HepG2 (cell line): Measurements from ENCODE around the gene KMT5C. TPM values are rescaled to one million over a fixed set of nuclear protein-coding genes. Genes with fewer than 3 reads are reported as not detected.

ENCODE experiments used
- DMAP1 ChIP-seq: IDR thresholded peaks from 2 replicates; pipeline ENCODE4 v1.6.1; 2016
- DNMT3B ChIP-seq: conservative IDR thresholded peaks from 2 replicates; pipeline ENCODE4 v1.6.1; 2016; ENCODE audit warnings: missing biosample characterization, control low read depth
- ELF1 ChIP-seq: sonication (generic); formaldehyde crosslinking; IDR thresholded peaks from 2 replicates; pipeline ENCODE4 v1.4.0; 2020; ENCODE audit warnings: missing genetic modification reagents
- ELF4 ChIP-seq: sonication (generic); formaldehyde crosslinking; IDR thresholded peaks from 2 replicates; pipeline ENCODE4 v1.5.0; 2020; ENCODE audit warnings: missing genetic modification reagents, mild to moderate bottlenecking, moderate library complexity, borderline replicate concordance
- EP300 ChIP-seq, 3 experiments: sonication (generic) in 1 of 3; formaldehyde crosslinking in 1 of 3; IDR thresholded peaks; 2 replicates each; pipeline versions ENCODE4 v1.5.1 to v1.6.1; 2011 to 2020; ENCODE audit warnings: low read depth in 2 of 3, low read length in 2 of 3, borderline replicate concordance in 1 of 3, improper control_type of control experiment in 1 of 3, mild to moderate bottlenecking in 1 of 3, missing genetic modification reagents in 1 of 3, moderate library complexity in 1 of 3
- KDM5A ChIP-seq: fragments of 200-600 bp; sonication (generic); IDR thresholded peaks from 2 replicates; pipeline ENCODE4 v1.7.0; 2018; ENCODE audit warnings: antibody characterized with exemption, mild to moderate bottlenecking, low read length, borderline replicate concordance
- MEIS2 ChIP-seq: sonication (generic); formaldehyde crosslinking; IDR thresholded peaks from 2 replicates; pipeline ENCODE4 v1.9.0; 2021; ENCODE audit warnings: mild to moderate bottlenecking, missing genetic modification reagents
- NFYC ChIP-seq: IDR thresholded peaks from 2 replicates; pipeline ENCODE4 v1.6.1; 2016; ENCODE audit warnings: missing genetic modification reagents, missing compliant biosample characterization
- NR2C2 ChIP-seq: sonication (generic); formaldehyde crosslinking; IDR thresholded peaks from 2 replicates; pipeline ENCODE4 v1.4.0; 2020; ENCODE audit warnings: missing genetic modification reagents, mild to moderate bottlenecking, moderate library complexity, borderline replicate concordance
- NR2F1 ChIP-seq, 2 experiments: fragments of 450-650 bp in 1 of 2; formaldehyde crosslinking in 1 of 2; IDR thresholded peaks; 2 replicates each; pipeline versions ENCODE4 v1.5.0 to v1.6.1; 2016 to 2020; ENCODE audit warnings: mild to moderate bottlenecking in 1 of 2, missing compliant biosample characterization in 1 of 2, missing genetic modification reagents in 1 of 2, moderate library complexity in 1 of 2
- NR3C1 ChIP-seq: sonication (generic); formaldehyde crosslinking; IDR thresholded peaks from 2 replicates; pipeline ENCODE4 v1.4.0; 2020; ENCODE audit warnings: missing genetic modification reagents
- RARA ChIP-seq: IDR thresholded peaks from 2 replicates; pipeline ENCODE4 v1.6.1; 2016; ENCODE audit warnings: missing genetic modification reagents, missing compliant biosample characterization
- SALL1 ChIP-seq: sonication (generic); formaldehyde crosslinking; IDR thresholded peaks from 2 replicates; pipeline ENCODE4 v1.8.0; 2022; ENCODE audit warnings: mild to moderate bottlenecking, missing genetic modification reagents
- SRSF4 ChIP-seq: fragments of 200-400 bp; formaldehyde crosslinking; IDR thresholded peaks from one replicate; pipeline ENCODE4 v1.6.1; 2018; ENCODE audit warnings: mild to moderate bottlenecking, low read depth, low read length, moderate library complexity; ENCODE audit not compliant: poor library complexity, severe bottlenecking
- SUZ12 ChIP-seq: fragments of 150-350 bp; IDR thresholded peaks from 2 replicates; pipeline ENCODE4 v1.6.1; 2014; ENCODE audit warnings: low read depth, low read length
- ZFP36L2 ChIP-seq: sonication (generic); formaldehyde crosslinking; IDR thresholded peaks from 2 replicates; pipeline ENCODE4 v1.4.0; 2020; ENCODE audit warnings: missing genetic modification reagents
- ZNF10 ChIP-seq: sonication (generic); formaldehyde crosslinking; IDR thresholded peaks from 2 replicates; pipeline ENCODE4 v1.4.0; 2020; ENCODE audit warnings: mild to moderate bottlenecking, low read depth, missing genetic modification reagents, borderline replicate concordance
- ZNF296 ChIP-seq: sonication (generic); formaldehyde crosslinking; conservative IDR thresholded peaks from 2 replicates; pipeline ENCODE4 v1.5.0; 2020; ENCODE audit warnings: mild to moderate bottlenecking, missing genetic modification reagents
- ZNF326 ChIP-seq: sonication (generic); formaldehyde crosslinking; IDR thresholded peaks from 2 replicates; pipeline ENCODE4 v1.4.0; 2020; ENCODE audit warnings: missing genetic modification reagents, borderline replicate concordance
- ZNF34 ChIP-seq: sonication (generic); formaldehyde crosslinking; IDR thresholded peaks from 2 replicates; pipeline ENCODE4 v1.4.0; 2020; ENCODE audit warnings: mild to moderate bottlenecking, missing genetic modification reagents, borderline replicate concordance
- ZNF616 ChIP-seq: sonication (generic); formaldehyde crosslinking; IDR thresholded peaks from 2 replicates; pipeline ENCODE4 v1.5.0; 2020; ENCODE audit warnings: low read depth, mild to moderate bottlenecking, missing genetic modification reagents
- ZNF724P ChIP-seq: sonication (generic); formaldehyde crosslinking; IDR thresholded peaks from 2 replicates; pipeline ENCODE4 v1.8.0; 2022; ENCODE audit warnings: missing genetic modification reagents, borderline replicate concordance
- ZSCAN9 ChIP-seq: IDR thresholded peaks from 2 replicates; pipeline ENCODE4 v1.6.1; 2016; ENCODE audit warnings: borderline replicate concordance
- polyA plus RNA-seq, 8 experiments: library from polyadenylated mRNA; depleted of rRNA in 3 of 8; stranded (reverse) in 7 of 8; unstranded in 1 of 8; fragments of >200 nt; fragmentation: Illumina TruSeq in 4 of 8; extraction: Trizol in 4 of 8; gene quantifications; 2 replicates each; pipeline versions ENCODE4 v1.2.1 to v1.2.3, GENCODE V29; 2011 to 2016; ENCODE audit warnings: low read depth in 4 of 8, missing spikeins in 1 of 8, mixed read lengths in 1 of 8; ENCODE audit not compliant: insufficient read depth in 1 of 8
- total RNA-seq, 5 experiments: library from RNA; depleted of rRNA; stranded (reverse); fragments of >200 nt; fragmentation: Illumina TruSeq; extraction: Trizol; gene quantifications; 2 replicates each; pipeline ENCODE4 v1.2.3, GENCODE V29; 2016; ENCODE audit warnings: low read depth in 1 of 5
- TF ChIP-seq, protein P1 (sequence below): sonication (generic); formaldehyde crosslinking; IDR thresholded peaks from 2 replicates; pipeline ENCODE4 v1.4.0; 2020; ENCODE audit warnings: missing genetic modification reagents
- TF ChIP-seq, protein P2 (sequence below): sonication (generic); formaldehyde crosslinking; IDR thresholded peaks from 2 replicates; pipeline ENCODE4 v1.4.0; 2020; ENCODE audit warnings: mild to moderate bottlenecking, missing genetic modification reagents

KMT5C gene
- total and polyA plus RNA-seq, 2 of the 13 experiments (the other 11 are each of a cell fraction or from before 2014, with no cell fraction given), result 5.5 to 9.0 TPM

DNA sequence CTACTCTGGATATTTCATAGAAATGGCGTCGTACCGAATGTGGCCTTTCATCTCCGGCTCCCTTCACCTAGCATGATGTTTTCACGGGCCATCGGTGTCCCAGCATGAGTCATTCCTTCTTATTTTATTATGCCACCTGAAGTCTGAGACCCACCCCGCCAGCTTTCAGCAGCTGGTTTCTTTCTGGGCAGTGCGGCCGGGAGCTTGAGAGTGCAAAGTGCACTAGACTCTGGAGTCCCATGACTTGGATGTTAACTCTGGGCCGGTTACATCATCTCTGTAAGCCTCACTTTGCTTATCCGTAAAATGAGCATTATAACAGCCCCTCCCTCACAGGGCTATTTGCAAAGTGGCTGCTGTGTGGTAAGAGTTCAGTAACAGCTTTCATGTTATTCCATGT is 5.8 kb upstream of the KMT5C start (continued):
- TF ChIP-seq, protein P1, sequence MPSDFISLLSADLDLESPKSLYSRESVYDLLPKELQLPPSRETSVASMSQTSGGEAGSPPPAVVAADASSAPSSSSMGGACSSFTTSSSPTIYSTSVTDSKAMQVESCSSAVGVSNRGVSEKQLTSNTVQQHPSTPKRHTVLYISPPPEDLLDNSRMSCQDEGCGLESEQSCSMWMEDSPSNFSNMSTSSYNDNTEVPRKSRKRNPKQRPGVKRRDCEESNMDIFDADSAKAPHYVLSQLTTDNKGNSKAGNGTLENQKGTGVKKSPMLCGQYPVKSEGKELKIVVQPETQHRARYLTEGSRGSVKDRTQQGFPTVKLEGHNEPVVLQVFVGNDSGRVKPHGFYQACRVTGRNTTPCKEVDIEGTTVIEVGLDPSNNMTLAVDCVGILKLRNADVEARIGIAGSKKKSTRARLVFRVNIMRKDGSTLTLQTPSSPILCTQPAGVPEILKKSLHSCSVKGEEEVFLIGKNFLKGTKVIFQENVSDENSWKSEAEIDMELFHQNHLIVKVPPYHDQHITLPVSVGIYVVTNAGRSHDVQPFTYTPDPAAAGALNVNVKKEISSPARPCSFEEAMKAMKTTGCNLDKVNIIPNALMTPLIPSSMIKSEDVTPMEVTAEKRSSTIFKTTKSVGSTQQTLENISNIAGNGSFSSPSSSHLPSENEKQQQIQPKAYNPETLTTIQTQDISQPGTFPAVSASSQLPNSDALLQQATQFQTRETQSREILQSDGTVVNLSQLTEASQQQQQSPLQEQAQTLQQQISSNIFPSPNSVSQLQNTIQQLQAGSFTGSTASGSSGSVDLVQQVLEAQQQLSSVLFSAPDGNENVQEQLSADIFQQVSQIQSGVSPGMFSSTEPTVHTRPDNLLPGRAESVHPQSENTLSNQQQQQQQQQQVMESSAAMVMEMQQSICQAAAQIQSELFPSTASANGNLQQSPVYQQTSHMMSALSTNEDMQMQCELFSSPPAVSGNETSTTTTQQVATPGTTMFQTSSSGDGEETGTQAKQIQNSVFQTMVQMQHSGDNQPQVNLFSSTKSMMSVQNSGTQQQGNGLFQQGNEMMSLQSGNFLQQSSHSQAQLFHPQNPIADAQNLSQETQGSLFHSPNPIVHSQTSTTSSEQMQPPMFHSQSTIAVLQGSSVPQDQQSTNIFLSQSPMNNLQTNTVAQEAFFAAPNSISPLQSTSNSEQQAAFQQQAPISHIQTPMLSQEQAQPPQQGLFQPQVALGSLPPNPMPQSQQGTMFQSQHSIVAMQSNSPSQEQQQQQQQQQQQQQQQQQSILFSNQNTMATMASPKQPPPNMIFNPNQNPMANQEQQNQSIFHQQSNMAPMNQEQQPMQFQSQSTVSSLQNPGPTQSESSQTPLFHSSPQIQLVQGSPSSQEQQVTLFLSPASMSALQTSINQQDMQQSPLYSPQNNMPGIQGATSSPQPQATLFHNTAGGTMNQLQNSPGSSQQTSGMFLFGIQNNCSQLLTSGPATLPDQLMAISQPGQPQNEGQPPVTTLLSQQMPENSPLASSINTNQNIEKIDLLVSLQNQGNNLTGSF, result no peak
- TF ChIP-seq DMAP1 (CRISPR knock-in tag) (peak; percentile 69), MEIS2 (CRISPR knock-in tag) (no peak), ELF1 (CRISPR knock-in tag) (no peak), EP300 (IDR thresholded peaks at IDR 0.05; ENCODE audit: low read depth in 2 of 2, low read length in 2 of 2) (peak in 1 of 2 experiments; percentile 70; a peak in 2 of 4 replicates), EP300 (CRISPR knock-in tag; IDR thresholded peaks at IDR 0.05; ENCODE audit: borderline replicate concordance) (peak; percentile 45; the same call in 1 of the 2 replicates), KDM5A (no peak), DNMT3B (no peak), ZSCAN9 (peak; percentile 85), ZNF326 (CRISPR knock-in tag) (no peak), ZNF34 (no peak), ZNF724P (CRISPR knock-in tag) (no peak), ELF4 (CRISPR knock-in tag) (no peak), SALL1 (CRISPR knock-in tag) (peak; percentile 77), RARA (CRISPR knock-in tag) (peak; percentile 57; the same call in 1 of the 2 replicates), NR2F1 (CRISPR knock-in tag; IDR thresholded peaks at IDR 0.05) (no peak), ZNF616 (CRISPR knock-in tag) (no peak), ZNF10 (CRISPR knock-in tag) (no peak), ZFP36L2 (CRISPR knock-in tag) (no peak), NR3C1 (no peak), SRSF4 (no peak), NFYC (CRISPR knock-in tag) (no peak), ZNF296 (CRISPR knock-in tag) (no peak), SUZ12 (no peak), NR2C2 (CRISPR knock-in tag) (peak; percentile 40; the same call in 1 of the 2 replicates)
- TF ChIP-seq, protein P2, sequence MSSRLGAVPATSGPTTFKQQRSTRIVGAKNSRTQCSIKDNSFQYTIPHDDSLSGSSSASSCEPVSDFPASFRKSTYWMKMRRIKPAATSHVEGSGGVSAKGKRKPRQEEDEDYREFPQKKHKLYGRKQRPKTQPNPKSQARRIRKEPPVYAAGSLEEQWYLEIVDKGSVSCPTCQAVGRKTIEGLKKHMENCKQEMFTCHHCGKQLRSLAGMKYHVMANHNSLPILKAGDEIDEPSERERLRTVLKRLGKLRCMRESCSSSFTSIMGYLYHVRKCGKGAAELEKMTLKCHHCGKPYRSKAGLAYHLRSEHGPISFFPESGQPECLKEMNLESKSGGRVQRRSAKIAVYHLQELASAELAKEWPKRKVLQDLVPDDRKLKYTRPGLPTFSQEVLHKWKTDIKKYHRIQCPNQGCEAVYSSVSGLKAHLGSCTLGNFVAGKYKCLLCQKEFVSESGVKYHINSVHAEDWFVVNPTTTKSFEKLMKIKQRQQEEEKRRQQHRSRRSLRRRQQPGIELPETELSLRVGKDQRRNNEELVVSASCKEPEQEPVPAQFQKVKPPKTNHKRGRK (CRISPR knock-in tag), result no peak
